Amniotic stem cell (primary cell): Measurements from ENCODE around the gene NXPH1.

Source experiments
- DNase-seq: peaks from one replicate; lab custom pipeline; 2025; lab: John Stamatoyannopoulos, UW

NXPH1 gene

DNA sequence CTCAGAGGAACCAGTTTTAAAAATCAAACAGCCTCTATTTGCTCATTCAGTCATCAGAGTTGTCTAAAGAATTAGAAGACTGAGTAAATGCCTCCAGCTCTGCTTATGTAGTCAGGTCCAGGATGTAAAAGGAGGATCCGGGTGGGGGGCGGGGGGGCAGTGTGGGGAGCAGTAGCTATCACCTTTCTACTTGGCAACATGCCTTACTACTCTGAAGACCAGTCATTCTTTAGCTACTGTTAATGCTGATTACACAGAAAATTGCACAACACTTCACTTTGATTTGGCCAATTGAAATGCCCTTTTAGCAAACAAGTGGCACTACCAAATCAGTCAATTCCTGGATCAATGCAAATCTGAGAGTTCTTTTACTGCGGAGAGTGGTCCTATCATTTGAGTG lies 164.2 kb downstream of the NXPH1 start:
- no peak for DNase-seq

DNA sequence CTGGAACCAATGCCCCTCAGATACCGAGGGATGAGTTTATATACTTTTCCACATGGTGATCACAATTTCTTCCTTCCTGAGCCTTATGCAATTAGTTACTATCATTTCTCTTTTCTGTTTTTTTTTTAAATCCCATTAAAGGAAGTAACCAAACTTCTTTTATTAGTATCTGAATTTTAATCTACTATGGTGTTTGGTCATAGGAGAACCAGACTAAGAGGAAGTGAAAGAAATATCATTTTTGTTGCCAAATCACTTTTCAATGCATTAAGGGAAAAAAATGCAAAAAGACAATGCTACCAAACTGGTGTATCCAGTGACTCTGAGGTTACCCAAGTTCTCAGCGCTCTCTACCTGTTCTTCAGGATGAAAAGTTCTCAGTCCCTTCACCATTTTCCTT lies 167.7 kb downstream of the NXPH1 start:
- no peak for DNase-seq

DNA sequence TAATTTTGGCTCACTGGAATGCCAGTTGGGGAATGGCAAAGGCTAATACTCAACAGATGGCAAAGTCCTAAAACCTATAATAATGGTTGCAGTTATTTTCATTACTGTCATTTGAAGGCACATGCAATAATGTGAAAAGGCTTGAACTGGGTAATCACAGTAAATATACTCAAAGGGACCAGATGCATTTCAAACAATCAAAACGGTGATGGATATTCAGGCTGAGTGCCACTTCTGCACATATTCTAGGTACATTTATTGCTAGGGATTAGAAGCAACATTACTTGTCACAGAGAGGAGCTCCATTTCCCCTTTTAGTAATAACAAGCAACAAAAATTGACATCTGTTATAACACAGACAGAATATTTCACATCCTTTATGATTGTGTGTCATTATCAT lies 171.8 kb downstream of the NXPH1 start:
- DNase-seq, result no peak

DNA sequence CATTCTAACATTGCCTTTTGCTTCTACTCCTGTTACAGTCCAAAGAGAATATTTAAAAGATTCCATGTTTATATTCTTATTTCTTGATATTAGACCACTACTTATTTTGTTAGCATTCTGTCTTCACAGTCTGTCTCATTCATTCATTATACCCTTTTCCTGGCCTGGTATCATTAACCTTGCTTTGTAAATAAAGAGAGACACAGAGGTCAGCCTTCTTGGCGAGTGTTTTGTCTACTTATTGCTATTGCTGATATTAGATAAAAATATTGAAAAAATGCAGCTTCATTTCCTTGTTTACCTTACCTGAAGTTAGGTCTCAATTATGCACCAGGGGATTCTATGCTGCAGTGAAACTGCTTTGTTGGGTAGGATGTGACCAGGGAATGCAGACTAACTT lies 179.2 kb downstream of the NXPH1 start:
- no peak for DNase-seq

DNA sequence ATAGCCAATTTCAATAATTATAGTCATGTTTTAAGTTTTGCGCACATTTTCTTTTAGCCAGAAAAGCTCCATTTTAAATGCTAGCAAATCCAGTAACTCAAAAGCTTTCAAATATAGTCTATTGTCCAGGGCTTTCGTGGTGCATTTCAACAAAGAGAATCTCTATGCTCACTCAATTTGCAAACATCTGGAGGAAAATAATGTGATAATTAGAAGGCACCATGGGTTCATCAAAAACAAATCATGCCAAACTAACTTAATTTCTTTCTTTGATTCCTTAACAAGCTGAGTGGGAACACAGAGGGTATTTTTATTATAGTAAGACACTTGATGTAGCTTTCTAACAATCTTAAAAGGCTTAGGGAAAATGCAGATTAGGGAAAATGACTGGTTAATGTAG lies 179.8 kb downstream of the NXPH1 start:
- DNase-seq, result no peak

DNA sequence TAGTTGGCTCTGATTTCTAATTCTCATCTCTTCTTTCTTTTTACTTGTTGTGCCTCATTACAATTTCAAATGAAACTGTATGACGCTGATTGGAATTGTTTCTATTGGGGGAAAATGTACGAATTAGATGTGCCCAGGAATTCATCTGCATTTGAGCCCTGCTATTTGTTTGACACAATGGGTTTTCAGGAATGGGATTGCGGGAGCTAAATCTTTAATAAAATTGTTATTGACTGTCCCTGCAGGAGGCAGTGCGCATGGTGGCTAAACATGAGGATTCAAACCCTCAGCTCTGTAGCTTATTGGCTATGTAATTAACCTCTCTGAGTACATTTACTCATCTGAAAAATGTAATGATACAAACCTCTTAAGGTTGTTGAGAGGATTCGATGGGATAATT lies 181.6 kb downstream of the NXPH1 start:
- DNase-seq, result no peak

DNA sequence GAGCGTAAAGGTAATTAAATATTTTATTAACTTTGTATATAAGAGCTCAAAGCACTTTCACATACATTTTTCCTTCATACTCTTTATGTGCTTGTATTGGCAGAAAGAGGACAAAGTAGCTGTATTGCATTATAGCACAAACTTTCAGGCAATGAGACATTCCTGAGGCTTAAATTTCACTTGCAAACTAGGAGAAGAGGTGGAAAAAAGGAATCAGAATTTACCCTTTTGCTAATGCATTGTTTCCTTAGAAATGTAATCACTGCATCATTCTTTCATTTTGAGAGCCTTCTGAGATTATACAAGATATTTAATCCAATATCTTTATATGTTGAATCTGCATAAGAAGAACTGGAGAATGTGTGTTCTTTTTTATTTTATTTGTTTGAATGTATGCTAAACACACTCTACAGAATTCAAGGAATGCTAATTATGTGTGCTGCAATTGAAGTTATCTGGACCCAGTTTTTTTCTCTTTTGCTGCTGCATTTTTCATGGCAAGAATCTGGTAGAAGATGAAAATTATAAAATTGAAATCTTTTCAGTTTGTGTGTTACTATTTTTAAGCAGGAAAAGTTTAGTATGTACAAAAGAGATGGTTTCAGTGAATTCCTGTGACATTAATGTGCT lies 185.1 kb downstream of the NXPH1 start:
- DNase-seq, result no peak

DNA sequence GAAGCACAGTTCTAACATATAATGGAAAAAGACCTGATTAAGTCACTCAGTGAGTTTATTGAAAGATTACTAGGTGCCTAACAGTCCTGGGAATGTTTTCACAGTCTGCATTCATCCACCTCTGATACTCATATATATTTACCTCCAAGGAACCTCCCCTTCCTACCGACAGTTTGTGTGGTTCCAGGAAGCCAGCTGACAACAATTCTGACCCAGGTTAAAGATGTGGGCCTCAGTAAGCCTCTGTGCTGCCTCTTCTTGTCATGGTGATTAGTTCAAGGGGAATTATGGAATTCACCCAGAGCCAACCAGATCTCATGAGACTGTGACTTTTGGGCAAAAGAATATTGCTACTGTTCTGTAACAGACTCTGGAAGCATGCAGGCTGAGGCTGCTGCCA lies 186.8 kb downstream of the NXPH1 start:
- DNase-seq, result no peak

DNA sequence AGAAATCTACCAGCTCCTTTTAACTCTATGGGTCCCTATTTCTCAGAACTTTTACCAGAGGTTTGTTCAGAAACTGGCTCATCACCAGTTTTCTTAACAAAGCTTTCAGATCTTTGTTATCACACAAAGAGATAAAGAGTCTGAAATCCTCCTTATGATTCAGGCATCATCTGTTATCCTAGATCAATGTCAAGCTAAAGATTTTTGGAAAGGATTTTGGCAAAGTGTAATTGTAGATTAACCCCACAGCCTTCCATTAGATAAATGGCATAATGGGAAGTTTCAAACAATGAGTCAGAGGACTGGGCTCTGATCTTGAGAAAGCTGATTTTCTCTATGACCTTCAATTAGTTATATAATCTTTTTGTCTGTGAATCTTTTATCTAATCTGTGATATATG lies 192.2 kb downstream of the NXPH1 start:
- no peak for DNase-seq

DNA sequence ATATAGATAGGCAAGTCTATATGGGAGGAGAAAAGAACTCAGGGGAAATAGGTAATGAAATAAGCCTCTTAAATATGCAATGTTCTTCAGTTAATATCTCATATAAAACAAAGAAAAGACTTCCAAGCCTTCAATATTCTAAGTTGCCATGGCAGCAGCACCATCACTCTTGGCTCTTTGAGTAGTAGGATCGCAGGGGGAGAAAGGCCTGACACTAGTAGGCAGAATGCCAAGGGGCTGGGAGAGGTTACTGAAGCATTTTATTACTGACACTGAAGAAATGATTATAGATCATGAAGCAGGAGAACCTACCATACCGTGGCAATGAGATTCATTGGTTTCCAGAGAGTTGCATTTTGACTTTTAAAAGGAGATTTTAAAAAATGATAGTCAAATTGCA lies 193.9 kb downstream of the NXPH1 start:
- DNase-seq, result no peak

DNA sequence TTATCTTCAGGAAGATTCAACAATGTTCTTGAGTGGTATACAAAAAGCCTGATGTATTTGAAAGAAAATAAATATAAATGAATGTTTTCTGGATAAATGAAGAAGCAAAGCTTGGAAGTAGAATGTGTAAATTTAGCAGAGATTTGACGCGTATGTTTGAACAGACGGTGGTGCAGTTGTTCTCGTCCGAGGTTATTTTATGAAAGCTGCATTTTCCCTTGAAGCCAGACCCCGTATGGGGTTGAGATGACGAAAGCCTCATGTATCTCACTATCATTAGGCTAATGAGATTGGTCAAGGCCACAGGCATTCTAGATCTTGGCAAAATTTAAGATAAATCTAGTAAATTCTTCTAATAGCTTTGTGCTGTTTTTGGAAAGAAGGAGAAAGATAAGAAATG lies 195.2 kb downstream of the NXPH1 start:
- DNase-seq, result no peak

DNA sequence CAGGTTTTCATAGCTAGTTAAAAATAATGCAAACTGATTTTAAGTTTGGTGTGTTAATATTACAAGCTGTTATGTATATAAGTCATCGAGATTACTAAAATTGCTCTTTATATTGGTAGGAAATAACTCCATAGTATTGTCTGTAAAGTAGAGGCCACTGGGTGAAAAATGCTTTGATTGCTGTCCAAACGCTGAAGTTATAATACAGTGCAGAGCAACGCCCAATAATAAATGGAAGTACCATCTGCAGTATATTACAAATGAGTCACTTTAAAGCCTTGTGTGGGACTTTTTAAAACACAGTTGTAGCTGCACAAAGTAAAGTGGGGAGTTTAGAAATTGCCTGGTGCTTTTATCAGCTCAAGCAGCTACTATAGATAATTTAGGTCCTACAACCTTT lies 196.1 kb downstream of the NXPH1 start:
- DNase-seq, result no peak

DNA sequence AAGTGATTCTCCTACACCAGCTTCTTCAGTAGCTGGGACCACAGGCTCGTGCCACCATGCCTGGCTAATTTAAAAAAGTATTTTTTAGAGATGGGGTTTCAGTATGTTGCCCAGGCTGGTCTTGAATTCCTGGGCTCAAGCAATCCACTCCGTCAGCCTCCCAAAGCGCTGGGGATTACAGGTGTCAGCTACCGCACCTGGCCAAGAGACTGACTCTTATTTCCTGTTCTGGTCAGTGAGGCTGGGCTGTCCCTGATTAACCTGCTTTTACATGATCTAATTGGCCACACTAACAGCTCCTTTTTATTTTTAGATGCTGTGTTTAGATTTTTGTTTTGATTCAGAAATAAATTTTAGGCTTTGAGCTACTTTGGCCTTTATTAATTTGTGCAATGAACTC lies 203.9 kb downstream of the NXPH1 start:
- DNase-seq, result no peak

DNA sequence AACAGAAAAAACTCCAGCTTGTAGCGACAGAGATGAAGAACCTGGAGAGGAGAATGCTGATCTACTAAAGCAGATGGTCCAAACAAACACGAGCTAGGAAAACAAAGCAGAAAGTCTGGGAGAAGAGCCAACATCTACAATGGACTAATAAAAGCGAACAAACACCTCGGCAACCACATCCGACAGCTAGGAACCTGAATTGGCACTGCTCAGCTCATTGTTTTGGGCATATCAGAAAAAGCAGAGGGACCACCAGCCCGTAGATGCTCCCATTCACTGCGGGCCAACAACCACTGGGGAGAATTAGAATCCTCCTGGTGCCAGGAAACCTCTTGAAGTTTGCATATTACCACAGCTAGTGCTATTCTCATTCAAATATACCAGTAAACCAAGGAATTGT lies 204.7 kb downstream of the NXPH1 start:
- no peak for DNase-seq

DNA sequence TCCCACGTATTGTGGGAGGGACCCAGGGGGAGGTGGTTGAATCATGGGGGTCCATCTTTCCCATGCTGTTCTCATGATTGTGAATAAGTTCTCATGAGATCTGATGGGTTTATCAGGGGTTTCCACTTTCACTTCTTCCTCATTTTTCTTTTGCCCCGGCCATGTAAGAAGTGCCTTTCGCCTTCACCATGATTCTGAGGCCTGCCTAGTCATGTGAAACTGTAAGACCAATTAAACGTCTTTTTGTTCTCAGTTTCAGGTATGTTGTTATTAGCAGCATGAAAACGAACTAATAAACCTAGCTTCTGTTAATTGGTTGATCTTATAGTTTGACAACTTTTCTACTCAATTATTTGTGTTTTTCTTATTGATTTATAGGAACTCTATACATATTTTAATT lies 206.3 kb downstream of the NXPH1 start:
- DNase-seq, result no peak

DNA sequence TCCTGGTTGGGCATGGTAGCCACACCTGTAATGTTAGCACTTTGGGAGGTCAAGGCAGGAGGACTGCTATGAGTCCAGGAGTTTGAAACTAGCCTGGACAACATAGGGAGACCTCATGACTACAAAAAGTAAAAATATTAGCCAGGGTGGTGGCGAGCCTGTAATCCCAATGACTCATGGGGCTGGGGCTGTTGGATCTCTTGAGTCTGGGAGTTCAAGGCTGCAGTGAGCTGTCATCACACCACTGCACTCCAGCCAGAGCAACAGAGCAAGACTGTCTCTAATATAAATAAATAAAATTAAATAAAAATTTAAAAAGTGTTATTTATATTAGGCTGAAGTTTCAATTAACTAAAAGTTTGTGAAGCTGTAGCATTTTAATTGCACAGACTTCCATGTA lies 207.3 kb downstream of the NXPH1 start:
- DNase-seq, result no peak

DNA sequence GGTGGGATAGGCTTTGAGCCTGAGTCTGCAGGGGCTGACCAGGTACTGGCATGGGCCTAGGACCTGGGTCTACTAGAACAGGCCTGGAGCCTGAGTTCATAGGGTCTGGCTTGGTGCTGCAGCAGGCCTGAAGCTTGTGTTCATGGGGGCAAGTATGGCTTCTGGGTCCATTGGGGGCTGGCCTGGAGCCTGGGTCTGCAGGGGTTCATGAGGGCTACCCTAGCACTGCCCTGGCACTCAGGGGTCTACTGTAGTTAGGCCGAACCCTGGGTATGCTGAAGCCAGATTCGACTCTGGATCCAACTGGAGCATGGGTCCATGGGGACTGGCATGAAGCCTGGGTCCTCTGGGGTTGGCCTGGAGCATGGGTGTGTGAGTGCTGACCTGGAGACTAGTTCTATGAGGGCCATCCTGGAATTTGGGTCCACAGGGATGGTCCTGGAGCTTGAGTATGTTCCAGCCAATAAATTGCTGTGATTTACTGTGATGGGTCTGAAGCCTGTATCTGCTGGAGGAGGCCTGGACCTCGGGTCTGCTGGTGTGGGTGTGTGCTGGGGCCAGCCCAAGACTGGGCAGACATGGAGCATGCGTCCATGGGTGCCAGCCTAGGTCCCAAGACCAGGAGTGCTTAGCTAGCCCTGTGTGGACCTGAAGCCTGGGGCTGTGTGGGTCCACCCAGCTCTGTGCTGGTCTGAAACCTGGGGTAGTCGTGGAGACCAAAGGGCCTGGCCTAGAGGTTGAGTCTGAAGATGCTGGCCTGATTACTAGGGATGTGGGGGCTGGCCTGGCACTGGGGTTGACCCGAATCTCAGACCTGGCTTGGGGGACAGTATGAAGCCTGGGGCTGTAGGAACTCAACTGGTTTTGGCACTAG lies 235.5 kb downstream of the NXPH1 start:
- no peak for DNase-seq

DNA sequence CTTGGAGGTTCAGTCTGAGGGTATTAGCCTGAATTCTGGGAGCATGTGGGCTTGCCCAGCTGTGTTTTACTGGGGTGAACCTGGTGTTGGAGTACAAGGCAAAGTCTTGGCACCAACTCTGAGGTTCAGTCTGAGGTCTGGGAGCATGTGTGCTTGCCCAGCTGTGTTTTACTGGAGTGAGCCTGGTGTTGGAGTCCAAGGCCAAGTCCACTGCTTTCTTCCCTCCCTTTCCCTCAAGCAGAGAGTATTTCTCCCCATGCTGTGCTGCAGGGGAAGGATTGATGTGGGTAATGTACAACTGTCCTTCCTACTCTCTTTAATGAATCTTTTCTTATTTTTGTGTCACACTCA lies 236.1 kb downstream of the NXPH1 start:
- no peak for DNase-seq

DNA sequence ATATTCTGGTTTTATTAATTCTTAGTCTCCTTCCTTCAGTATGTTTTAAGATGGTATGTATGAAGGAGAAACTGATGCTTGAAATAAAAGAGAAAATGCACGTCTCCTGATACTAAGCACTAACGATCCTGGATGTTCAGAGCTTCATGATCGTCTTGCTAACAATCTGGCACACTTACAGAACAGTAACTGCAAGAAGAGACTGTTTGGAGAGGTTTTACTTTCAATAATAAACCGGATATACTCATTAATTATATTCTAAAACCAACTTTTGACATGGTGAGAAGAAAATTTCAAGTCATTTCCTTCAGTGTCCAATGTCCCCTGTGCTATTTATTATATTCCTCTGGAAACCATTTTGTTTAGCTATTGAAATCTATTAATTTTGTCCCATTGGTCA lies 251.0 kb downstream of the NXPH1 start:
- no peak for DNase-seq

DNA sequence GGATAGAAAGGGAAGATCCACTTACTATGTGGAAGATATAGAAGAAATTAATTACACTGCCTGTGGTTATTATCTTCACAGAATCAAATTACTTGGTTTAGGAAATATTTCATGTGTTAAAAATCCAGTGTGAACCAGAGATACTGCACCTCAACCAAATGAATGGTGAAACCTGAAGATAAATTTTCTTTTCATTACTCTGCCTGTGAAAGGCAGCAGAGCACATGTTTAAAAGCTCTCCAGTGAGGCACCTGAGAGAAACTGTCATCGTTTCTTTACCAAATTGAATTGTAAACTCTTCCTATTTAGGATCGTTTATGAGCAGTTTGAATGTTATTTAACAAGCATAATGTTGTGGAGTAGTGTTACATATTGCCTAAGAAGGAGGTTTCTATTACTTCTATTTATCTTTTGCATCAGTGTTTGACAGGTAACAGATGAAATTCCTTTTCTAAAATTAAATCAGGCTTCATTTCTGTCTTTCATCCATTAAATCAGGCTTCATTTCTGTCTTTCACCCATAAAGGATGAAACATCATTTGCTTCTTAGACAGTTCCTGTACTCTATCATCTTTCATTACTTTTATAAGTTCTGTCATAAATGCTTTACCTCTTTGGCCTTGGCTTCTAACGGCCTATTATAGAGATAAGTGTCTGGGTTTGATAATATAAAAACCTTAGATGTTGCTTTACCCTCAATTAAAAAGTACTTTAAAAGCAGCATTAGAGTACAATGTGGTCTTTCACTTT lies 266.6 kb downstream of the NXPH1 start:
- no peak for DNase-seq

DNA sequence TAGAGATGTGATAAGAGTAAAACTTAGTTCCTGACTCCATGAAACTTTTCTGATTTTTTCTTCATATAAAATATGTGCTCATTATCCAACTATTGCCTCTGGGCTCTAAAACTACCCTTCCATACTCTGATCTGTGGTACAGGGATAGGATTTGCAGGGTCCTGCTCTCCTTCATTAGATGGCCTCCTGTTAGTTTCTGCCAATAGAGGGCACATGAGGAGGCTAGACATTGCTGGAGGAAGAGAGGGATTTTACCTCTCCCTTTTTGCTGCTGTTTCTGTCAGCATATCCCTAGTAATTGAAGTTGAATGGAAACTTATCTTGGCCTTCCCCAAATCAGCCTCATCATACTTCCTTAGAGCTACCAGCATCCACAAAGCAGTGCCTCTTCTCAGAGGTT lies 269.4 kb downstream of the NXPH1 start:
- DNase-seq, result no peak

DNA sequence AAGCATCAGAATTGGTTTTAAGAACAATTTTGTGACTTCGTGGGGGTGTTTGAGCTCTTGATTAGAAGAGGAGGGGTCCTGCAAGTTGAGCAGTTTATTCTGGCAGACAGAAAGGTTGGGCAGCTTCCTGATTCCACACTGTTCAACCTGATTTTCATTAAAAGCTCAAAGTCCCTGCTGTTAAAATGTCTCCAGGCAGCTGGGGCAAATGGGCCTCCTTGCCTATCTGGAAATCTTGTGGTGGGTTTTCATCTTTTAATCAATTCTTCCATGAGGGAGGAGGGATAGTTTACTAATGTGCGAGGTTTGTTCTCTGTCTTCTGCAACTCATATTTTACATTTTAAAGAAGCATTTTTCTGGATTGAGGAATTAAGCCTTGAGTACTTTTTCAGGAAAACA lies 276.7 kb downstream of the NXPH1 start:
- no peak for DNase-seq

DNA sequence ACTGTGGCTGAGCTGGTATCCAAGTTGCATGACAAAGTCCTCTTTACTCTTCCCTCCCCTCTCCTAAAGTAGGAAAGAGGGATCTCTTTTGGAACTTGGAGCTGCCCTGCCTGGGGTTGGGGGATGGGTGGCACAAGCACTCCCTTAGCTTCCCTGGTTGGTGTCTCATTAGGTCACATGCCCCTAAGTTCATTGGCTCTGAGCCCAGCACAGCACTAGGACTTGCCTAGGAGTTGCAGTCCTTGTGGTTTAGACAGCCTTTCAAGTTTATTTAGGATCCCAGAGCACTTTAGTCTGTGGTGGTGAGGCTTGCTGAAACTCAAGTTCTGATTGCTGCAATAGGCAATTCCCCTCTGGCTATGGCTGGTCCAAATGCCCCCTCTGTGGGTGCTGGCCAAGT lies 281.4 kb downstream of the NXPH1 start:
- DNase-seq, result no peak
